NCI-H748 treated with DMSO at 0.1 percent for 48 hours (cell line): ENCODE data around the gene PDIA2.

Experiments used
- DNase-seq: peaks from one replicate; lab custom pipeline; 2025; lab: John Stamatoyannopoulos, UW

Gene PDIA2

GRCh38 chr16:280991-281659, 1.8 kb upstream of the PDIA2 start:
- DNase-seq: no peak

GRCh38 chr16:281660-282255, 1.2 kb upstream of the PDIA2 start:
- DNase-seq: no peak

- no peak for DNase-seq
Observed at GRCh38 chr16:282491-282890, 473 bp upstream of the PDIA2 start.

- DNase-seq: no peak
Observed at GRCh38 chr16:284204-285120, 1.5 kb downstream of the PDIA2 start.

- DNase-seq: no peak
Observed at GRCh38 chr16:285146-286055, 2.4 kb downstream of the PDIA2 start.

GRCh38 chr16:286491-287297, 3.7 kb downstream of the PDIA2 start:
- no peak for DNase-seq

- no peak for DNase-seq
Observed at GRCh38 chr16:287298-287811, 4.4 kb downstream of the PDIA2 start.

- DNase-seq: no peak
Observed at GRCh38 chr16:287981-288920, 5.3 kb downstream of the PDIA2 start.

- DNase-seq: no peak
Observed at GRCh38 chr16:289395-289997, 6.5 kb downstream of the PDIA2 start.

- DNase-seq: no peak
Observed at GRCh38 chr16:290015-290680, 7.2 kb downstream of the PDIA2 start.

- no peak for DNase-seq
Observed at GRCh38 chr16:290681-291405, 7.9 kb downstream of the PDIA2 start.

GRCh38 chr16:291539-291938, 8.6 kb downstream of the PDIA2 start:
- no peak for DNase-seq

- no peak for DNase-seq
Observed at GRCh38 chr16:293043-293775, 10.2 kb downstream of the PDIA2 start.

- no peak for DNase-seq
Observed at GRCh38 chr16:296276-296675, 13.3 kb downstream of the PDIA2 start.

- DNase-seq: no peak
Observed at GRCh38 chr16:296806-297510, 14.0 kb downstream of the PDIA2 start.

- no peak for DNase-seq
Observed at GRCh38 chr16:297832-298231, 14.9 kb downstream of the PDIA2 start.

- DNase-seq: no peak
Observed at GRCh38 chr16:301235-301634, 18.3 kb downstream of the PDIA2 start.
